GM12891 (cell line): ENCODE data around the gene NOL12.

Experiments
- PAX5 ChIP-seq: IDR thresholded peaks from 2 replicates; pipeline ENCODE4 v1.6.1; 2011; ENCODE audit warnings: low read length, moderate library complexity, mild to moderate bottlenecking; ENCODE audit not compliant: insufficient read depth, severe bottlenecking
- POLR2A ChIP-seq: IDR thresholded peaks from 2 replicates; pipeline ENCODE4 v1.6.1; 2011; ENCODE audit warnings: low read depth, low read length, control low read depth
- POLR2AphosphoS5 ChIP-seq: IDR thresholded peaks from 2 replicates; pipeline ENCODE4 v1.6.1; 2011; ENCODE audit warnings: low read depth, low read length, control low read depth
- TAF1 ChIP-seq: IDR thresholded peaks from 2 replicates; pipeline ENCODE4 v1.6.1; 2011; ENCODE audit warnings: low read depth, low read length, control low read depth

DNA sequence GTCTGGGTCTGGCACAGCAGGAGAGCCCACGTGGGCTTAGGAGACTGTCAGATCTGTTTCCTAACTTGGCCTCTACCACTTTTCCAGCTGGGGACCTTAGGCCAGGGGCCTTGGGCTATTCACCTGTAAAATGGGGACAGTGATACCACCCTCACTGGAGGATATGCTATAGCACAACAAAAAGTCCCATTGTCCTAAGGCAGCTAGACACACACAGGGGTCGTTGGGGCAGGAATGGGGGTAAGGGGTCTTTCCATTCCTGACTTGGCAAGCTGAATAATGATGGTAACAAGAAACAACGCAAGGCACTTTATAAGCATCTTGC is 49.2 kb upstream of the NOL12 start:
- TF ChIP-seq POLR2A, result no peak
- TF ChIP-seq POLR2AphosphoS5, result no peak
- TF ChIP-seq PAX5, result no peak
- no peak for TF ChIP-seq TAF1
